Astrocyte (in vitro differentiated cells and primary cell): ENCODE data around the gene FAM3D. TPM values are rescaled to one million over a fixed set of nuclear protein-coding genes. Genes with fewer than 3 reads are reported as not detected.
"Not testable (repeated sequence)": the region's sequence is repeated elsewhere in the genome, so short reads cannot be mapped to it uniquely, and the experiment has no call there.

Experiments
- DNase-seq: peaks from one replicate; pipeline ENCODE4 v3.0.0-alpha.2; 2010; ENCODE audit warnings: low read depth
- FAIRE-seq: peaks from 2 replicates; lab custom pipeline; 2011; peaks lifted over from hg19 to GRCh38; lab: Jason Lieb, UNC
- H2AFZ ChIP-seq: 2 replicates; pipeline ENCODE4 v1.6.0; 2012; ENCODE audit warnings: low read depth, low read length, inconsistent platforms
- H3K27ac ChIP-seq: 2 replicates; pipeline ENCODE4 v1.5.1; 2011; ENCODE audit warnings: low read depth, low read length, inconsistent platforms
- H3K27me3 ChIP-seq: 2 replicates; pipeline ENCODE4 v1.6.0; 2011; ENCODE audit warnings: low read length, inconsistent platforms; ENCODE audit not compliant: insufficient read depth
- H3K36me3 ChIP-seq: 2 replicates; pipeline ENCODE4 v1.5.1; 2011; ENCODE audit warnings: low read length, inconsistent platforms; ENCODE audit not compliant: insufficient read depth
- H3K4me1 ChIP-seq: 2 replicates; pipeline ENCODE4 v1.5.1; 2011; ENCODE audit warnings: low read length, inconsistent platforms; ENCODE audit not compliant: insufficient read depth
- H3K4me2 ChIP-seq: 2 replicates; pipeline ENCODE4 v1.6.0; 2012; ENCODE audit warnings: low read length, inconsistent platforms
- H3K4me3 ChIP-seq: 2 replicates; pipeline ENCODE4 v1.5.1; 2011; ENCODE audit warnings: low read depth, mild to moderate bottlenecking, low read length, inconsistent platforms; ENCODE audit not compliant: insufficient read depth
- H3K79me2 ChIP-seq: 2 replicates; pipeline ENCODE4 v1.6.0; 2012; ENCODE audit warnings: mild to moderate bottlenecking, low read length, inconsistent platforms; ENCODE audit not compliant: insufficient read depth
- H3K9ac ChIP-seq: 2 replicates; pipeline ENCODE4 v1.6.0; 2012; ENCODE audit warnings: mild to moderate bottlenecking, low read length, inconsistent platforms
- H3K9me3 ChIP-seq: 2 replicates; pipeline ENCODE4 v1.5.1; 2012; ENCODE audit warnings: low read depth, mild to moderate bottlenecking, low read length, inconsistent platforms; ENCODE audit not compliant: insufficient read depth
- H4K20me1 ChIP-seq: 2 replicates; pipeline ENCODE4 v1.6.0; 2012; ENCODE audit warnings: low read length, inconsistent platforms; ENCODE audit not compliant: insufficient read depth
- H3K27ac Mint-ChIP-seq: one replicate; pipeline ENCODE4 v1.8.0; 2021; ENCODE audit warnings: mild to moderate bottlenecking, mixed read lengths; ENCODE audit not compliant: unreplicated experiment
- H3K27me3 Mint-ChIP-seq: one replicate; pipeline ENCODE4 v1.8.0; 2021; ENCODE audit warnings: low read depth, mixed read lengths; ENCODE audit not compliant: unreplicated experiment
- H3K36me3 Mint-ChIP-seq: one replicate; pipeline ENCODE4 v1.8.0; 2021; ENCODE audit warnings: low read depth, mixed read lengths; ENCODE audit not compliant: unreplicated experiment
- H3K4me1 Mint-ChIP-seq: one replicate; pipeline ENCODE4 v1.8.0; 2021; ENCODE audit warnings: low read depth, mixed read lengths; ENCODE audit not compliant: unreplicated experiment
- H3K4me3 Mint-ChIP-seq: one replicate; pipeline ENCODE4 v1.8.0; 2021; ENCODE audit warnings: mild to moderate bottlenecking, moderate library complexity, mixed read lengths; ENCODE audit not compliant: unreplicated experiment
- H3K9me3 Mint-ChIP-seq: one replicate; pipeline ENCODE4 v1.8.0; 2021; ENCODE audit warnings: mild to moderate bottlenecking, mixed read lengths; ENCODE audit not compliant: unreplicated experiment
- EZH2 ChIP-seq: IDR thresholded peaks from 2 replicates; pipeline ENCODE4 v1.6.1; 2012; ENCODE audit warnings: mild to moderate bottlenecking, low read length, inconsistent platforms; ENCODE audit not compliant: insufficient read depth
- total RNA-seq: library from RNA; stranded (reverse); gene quantifications from 2 replicates; pipeline ENCODE4 v1.2.1, GENCODE V29; 2021
- TF ChIP-seq, protein P1 (sequence below): IDR thresholded peaks from 2 replicates; pipeline ENCODE4 v1.5.1; 2011; ENCODE audit warnings: low read depth, mild to moderate bottlenecking, inconsistent platforms, low read length, moderate library complexity; ENCODE audit not compliant: insufficient read depth

Gene FAM3D
- total RNA-seq, 1 donor from 2014 or later: not detected

DNA sequence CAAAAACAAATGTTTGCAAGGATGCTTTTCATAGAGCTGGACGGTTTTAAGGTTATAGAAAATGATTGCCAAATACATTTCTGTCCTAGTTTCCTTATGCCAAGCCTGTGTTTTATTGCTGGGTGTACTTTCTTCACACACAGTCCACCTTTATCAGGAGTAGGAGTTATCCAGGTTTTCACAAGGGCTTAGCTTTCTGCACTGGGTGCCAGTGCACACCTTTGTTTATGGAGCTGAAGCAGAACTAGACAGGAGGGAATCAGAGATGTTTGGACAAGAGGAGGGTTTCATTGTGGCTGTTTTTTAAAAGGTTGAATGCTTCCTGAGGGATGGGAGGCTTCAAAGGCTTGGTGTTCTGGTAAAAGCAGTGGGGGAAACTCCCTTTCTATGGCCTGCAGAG is 29.5 kb upstream of the FAM3D start:
- Histone ChIP-seq H3K9me3 (peaks cover under 1% of the 10 kb centered on the region), H3K79me2 (no peaks in the 10 kb centered on the region), H3K4me3 (no peak overlapping the region), H3K27ac (no peak overlapping the region), H4K20me1 (no peaks in the 10 kb centered on the region), H3K4me2 (no peak overlapping the region), H3K27me3 (no peaks in the 10 kb centered on the region), H3K9ac (no peak overlapping the region), H2AFZ (no peak overlapping the region), H3K4me1 (no peaks in the 10 kb centered on the region), H3K36me3 (no peaks in the 10 kb centered on the region)
- DNase-seq: no peak
- Mint-ChIP-seq H3K27me3 (peaks cover 6% of the 10 kb centered on the region), H3K4me3 (no peak overlapping the region), H3K9me3 (peaks cover 6% of the 10 kb centered on the region), H3K27ac (no peak overlapping the region), H3K4me1 (no peaks in the 10 kb centered on the region), H3K36me3 (no peaks in the 10 kb centered on the region)
- no peak for FAIRE-seq
- TF ChIP-seq EZH2: no peak
- TF ChIP-seq, protein P1, sequence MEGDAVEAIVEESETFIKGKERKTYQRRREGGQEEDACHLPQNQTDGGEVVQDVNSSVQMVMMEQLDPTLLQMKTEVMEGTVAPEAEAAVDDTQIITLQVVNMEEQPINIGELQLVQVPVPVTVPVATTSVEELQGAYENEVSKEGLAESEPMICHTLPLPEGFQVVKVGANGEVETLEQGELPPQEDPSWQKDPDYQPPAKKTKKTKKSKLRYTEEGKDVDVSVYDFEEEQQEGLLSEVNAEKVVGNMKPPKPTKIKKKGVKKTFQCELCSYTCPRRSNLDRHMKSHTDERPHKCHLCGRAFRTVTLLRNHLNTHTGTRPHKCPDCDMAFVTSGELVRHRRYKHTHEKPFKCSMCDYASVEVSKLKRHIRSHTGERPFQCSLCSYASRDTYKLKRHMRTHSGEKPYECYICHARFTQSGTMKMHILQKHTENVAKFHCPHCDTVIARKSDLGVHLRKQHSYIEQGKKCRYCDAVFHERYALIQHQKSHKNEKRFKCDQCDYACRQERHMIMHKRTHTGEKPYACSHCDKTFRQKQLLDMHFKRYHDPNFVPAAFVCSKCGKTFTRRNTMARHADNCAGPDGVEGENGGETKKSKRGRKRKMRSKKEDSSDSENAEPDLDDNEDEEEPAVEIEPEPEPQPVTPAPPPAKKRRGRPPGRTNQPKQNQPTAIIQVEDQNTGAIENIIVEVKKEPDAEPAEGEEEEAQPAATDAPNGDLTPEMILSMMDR: no peak

DNA sequence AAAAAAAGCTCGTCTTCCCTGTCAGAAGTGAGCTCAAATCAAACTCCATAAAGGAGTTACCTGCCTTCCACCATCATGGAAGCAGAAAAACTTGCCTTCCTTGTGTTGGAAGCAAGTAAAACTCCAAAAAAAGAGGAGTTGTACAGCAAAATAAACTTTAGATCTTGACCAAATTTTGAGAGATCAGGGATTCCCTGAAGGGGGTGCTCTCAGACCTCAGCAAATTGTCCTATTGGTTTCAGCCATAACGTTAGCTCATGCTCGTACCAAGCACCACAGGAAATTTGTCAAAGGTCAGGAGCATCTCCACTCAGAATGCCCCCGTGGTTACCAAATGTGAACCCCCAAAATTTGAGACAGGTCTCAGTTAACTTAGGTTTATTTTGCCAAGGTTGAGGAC is 28.7 kb upstream of the FAM3D start:
- H3K27ac ChIP-seq, H3K9me3 Mint-ChIP-seq, H2AFZ ChIP-seq, H3K27me3 Mint-ChIP-seq, H3K9me3 ChIP-seq, H3K36me3 Mint-ChIP-seq, FAIRE-seq, H3K4me3 ChIP-seq, H3K36me3 ChIP-seq, H3K27ac Mint-ChIP-seq, H3K4me1 Mint-ChIP-seq, H3K4me2 ChIP-seq, H3K79me2 ChIP-seq, H4K20me1 ChIP-seq, H3K4me3 Mint-ChIP-seq, H3K9ac ChIP-seq, H3K27me3 ChIP-seq, DNase-seq, H3K4me1 ChIP-seq: not testable (repeated sequence)

DNA sequence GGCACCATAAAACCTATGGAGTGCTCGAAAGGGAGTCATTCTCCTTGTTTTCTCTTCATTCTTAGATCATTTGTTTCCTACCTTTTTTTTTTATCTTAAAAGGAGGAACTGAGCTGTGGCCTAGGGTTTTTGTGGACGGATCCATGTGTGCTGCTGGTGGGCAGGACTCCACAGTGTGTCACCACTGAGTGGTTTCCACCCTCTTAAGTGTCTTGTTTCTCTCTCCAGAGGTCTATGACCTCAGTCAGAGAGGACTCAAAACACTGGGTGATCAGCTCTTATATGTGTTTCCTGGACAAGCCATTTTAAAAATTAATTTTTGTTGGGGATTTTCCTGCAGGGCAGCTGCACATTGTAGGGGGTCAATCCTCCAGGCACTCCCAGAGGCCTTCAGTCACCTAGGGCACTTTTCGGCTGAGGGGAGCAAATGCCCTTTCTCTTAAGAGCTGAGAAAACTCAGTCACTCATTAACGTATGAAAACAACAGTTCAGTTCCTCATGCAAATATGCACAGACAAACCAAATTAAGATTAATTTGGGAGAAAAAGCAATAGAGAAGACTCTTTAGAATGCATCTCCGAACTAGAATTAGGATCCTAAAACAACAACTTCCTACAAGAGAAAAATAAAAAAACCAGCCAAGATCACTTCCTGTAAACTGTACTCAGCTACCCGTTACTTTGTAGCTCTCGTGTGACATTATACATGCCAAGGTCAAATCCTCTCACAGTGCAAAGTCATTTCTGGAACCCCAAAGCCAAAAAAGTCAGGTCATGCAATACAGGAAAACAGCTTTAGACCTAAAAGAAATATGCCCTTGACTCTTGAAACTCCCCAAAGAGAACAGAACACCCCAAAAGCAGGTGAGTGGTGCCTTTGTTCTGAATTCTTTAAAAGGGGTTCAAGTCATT is 27.6 kb upstream of the FAM3D start:
- no peak for DNase-seq
- TF ChIP-seq, protein P1: no peak
- TF ChIP-seq EZH2: no peak

More for the DNA sequence above, 27.6 kb upstream of the FAM3D start:
- Mint-ChIP-seq H3K27ac (no peak overlapping the region), H3K27me3 (peaks cover 13% of the 10 kb centered on the region), H3K4me1 (no peaks in the 10 kb centered on the region), H3K4me3 (no peak overlapping the region), H3K9me3 (peaks cover 16% of the 10 kb centered on the region), H3K36me3 (no peaks in the 10 kb centered on the region)
- Histone ChIP-seq H3K9ac (no peak overlapping the region), H3K79me2 (no peaks in the 10 kb centered on the region), H3K4me2 (no peak overlapping the region), H4K20me1 (no peaks in the 10 kb centered on the region), H2AFZ (no peak overlapping the region), H3K4me1 (no peaks in the 10 kb centered on the region), H3K27ac (no peak overlapping the region), H3K36me3 (no peaks in the 10 kb centered on the region), H3K9me3 (peaks cover 3% of the 10 kb centered on the region), H3K4me3 (no peak overlapping the region), H3K27me3 (no peaks in the 10 kb centered on the region)
- no peak for FAIRE-seq
